Activated CD4-positive, alpha-beta T cell treated with anti-CD3 and anti-CD28 coated beads for 1 hour (primary cell): ENCODE measurements around the gene VIPR2.
"Not testable (repeated sequence)": the region's sequence is repeated elsewhere in the genome, so short reads cannot be mapped to it uniquely, and the experiment has no call there.

Experiments
- DNase-seq: peaks from one replicate; pipeline ENCODE4 v3.0.0-alpha.2; 2020

Gene VIPR2

DNA sequence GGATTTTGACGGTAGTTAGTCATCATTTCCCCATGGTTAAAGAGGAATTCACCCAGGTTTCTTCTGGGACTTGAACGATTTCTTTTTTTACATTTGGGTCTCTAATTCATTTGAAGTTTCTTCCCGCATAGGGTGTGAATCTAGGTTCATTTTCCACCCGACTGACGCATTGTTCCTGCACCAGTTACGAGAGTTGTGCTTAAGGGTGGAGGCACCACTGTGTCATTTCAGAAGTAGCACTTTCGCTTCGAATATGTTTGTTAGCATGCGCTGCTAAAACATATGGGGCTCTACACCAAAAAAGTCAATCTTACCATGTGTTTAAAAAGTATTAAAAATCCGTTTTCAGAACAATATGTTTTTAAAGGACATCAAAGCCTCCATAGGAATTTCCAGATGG is 140.3 kb downstream of the VIPR2 start:
- no peak for DNase-seq

DNA sequence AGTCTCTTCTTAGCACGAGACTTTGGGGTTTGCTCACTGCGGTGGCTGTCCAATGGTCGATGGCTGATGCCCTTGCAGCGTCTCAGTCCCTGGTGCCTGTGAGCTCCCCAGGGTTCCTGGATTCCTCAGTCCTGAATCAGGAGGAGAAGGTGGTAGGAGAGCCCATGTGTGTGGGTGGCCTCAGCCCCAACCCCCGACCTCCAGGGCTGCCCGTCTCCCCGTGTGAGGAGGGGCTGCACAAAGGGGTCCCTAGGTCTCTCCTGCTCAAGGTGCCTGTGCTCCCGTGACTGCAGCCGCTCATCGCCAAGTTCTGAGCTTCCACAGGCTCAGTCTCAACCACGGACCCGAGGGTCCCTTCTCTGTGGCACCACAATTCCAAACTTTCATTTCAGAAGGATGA is 142.9 kb downstream of the VIPR2 start:
- no peak for DNase-seq

DNA sequence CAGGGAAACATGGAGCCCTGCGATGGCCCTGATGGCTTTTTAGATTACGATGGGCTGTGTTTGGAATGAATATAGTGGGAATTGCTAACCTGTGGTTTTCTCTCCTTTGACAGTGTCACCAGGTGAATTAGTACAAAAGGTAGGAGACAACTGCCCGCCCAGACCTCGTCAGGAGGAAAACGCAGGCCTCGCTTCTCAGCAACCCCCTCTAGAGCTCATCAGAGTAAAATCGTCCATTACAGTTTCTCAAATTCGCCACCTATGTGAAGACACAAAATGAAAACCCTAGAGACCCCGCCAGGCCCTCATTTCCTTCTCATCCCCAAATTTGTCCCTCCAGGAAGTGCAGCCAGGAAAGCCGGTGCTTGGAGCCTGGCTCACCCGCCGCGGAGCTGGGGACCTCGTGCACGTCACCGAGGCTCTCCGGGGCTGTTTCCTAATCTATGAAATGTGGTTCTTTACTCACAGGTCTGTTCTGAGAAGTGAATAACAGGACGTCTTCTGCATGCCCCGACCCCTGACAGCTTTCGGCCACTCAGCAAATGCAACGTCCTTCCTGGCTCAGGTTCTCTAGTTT is 143.7 kb downstream of the VIPR2 start:
- DNase-seq, result no peak

DNA sequence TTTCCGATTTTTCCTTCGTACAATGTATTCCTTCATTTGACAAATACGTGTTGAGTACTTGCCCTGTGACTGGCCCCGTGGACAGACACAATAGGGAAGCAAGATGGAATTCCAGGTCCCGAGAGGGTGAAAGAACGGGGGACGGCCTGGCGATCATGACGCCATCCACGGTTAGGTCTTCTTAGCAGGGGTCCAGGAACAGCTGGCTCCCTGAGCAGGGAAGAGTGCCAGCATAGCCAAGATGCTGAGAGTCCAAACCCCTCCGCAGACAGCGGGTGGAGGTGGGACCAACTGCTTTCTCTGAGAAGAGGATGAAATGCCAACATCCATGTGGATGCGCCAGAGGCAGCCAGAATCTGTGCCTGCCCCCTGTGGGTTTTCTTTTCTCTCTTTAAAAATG is 144.6 kb downstream of the VIPR2 start:
- DNase-seq, result no peak

DNA sequence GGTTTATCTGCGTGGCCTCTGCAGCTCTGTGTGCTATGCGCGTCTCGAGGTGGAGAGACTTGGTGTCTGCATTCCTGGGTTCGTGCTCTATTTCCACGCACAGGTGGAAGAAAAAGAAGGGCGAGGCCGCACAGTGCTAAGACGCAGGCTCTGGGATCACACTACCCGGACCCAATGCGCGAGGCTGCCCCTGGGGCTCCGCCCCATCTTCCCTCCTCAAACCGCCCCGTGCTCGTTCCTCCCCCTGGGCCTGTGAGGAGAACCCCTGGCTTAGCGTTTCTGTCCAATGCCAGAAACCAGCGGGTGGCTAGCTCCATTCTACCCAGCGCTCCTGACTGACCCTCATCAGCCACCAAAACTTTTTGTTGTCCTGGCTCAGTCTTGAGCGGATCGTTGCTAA is 145.2 kb downstream of the VIPR2 start:
- no peak for DNase-seq

DNA sequence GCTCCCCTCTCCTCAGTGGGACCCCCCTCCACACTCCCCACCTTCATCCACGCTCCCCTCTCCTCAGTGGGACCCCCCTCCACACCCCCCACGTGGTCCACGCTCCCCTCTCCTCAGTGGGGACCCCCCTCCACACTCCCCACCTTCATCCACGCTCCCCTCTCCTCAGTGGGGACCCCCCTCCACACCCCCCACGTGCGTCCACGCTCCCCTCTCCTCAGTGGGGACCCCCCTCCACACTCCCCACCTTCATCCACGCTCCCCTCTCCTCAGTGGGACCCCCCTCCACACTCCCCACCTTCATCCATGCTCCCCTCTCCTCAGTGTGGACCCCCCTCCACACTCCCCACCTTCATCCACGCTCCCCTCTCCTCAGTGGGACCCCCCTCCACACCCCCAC is 146.4 kb downstream of the VIPR2 start:
- not testable (repeated sequence) for DNase-seq

DNA sequence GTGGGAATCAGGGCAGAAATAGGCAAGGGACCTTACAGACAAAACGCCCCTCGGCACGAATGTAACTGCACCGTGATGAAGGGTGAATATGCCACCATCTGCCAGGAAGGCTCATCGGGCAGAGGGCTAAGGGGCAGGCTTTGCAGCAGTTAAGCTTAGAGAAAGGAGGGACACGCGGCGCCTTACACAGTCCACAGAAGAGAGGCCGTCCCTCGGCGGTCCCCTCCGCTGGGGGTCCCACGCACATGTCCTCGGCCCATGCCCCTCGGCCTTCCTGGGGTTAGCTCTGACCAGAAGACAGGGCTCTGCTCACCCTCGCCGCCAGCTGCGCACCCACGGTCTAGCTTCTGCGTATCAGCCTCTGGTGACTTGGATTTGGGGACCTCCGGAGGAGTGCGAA is 147.2 kb downstream of the VIPR2 start:
- DNase-seq, result no peak

DNA sequence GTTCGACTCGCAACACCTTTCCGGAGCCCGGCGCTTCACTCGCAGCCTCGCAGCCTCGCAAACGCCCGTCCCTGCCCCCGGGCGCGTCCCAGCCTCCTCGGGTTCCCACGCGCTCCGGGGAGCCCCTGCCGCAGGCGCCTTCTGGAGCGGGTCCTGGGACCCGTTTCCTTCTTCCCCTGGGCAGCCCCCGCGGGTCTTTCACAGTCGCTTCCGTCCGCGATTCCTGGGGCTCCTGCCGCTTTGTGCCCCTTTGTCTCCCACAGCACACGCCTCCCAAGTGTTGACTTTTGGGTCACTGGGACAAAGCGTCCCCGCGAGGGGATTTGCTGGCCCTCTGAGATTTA is 147.6 kb downstream of the VIPR2 start:
- DNase-seq, result no peak

DNA sequence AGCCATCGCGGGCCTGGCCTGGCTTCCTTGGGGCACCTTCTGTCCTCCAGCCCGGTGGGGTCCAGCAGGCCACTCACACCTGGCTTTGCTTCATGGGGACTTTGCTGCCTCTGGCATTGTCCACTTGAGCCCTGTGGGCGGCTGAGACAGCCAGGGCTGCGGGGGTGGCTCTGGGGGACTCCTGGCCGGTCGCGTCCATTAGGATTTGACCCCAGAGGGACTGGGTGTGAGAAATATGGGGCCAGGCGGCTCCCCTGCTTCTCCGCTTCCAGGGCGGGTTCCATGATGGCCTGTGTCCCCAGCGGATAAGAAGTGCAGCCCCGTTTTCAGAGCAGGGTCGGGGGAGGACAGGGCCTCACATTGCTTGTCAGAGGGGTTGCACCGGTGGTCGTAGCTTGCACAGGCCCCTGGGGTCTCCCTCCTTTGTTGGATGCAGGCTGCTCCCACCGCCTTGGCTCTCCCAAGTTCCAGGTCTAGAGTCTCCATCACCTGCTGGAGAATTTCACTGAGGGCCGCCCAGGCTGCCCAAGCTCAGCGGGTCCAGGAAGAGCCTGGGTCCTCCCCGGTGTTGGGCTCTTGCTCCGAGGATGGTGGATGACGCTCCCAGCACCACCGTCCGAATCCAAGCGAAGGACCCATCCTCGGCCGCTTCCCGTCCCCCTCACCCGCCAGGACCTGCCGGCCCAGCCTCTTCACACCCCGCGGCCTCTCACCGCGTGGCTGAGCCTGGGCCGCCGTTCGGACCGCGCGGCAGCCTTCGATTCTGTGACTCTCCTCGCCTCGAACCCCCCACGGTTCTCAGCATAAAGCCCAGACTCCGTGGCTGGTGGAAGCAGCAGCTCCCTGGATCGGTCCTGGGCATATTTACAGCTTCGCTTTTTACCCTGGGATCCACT is 148.2 kb downstream of the VIPR2 start:
- DNase-seq, result no peak

DNA sequence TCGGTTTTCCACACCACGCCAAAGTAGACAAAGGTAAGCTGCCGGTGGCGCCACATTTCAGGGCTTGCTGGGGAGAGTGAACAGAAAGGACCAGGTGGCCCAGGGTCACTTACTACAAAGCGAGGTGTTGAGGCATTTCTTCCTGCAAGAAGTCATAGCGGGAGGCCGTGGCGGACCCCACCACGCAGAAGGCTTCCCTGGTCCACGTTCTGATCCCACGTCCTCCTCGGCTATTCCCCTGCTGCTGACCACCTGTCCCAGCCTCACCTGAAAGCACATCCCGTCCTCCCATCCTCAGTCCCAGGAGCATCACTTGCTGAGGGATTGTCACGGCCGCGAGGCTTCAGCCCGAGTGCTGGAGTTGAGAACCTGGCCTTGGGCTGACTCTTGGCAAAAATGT is 149.2 kb downstream of the VIPR2 start:
- no peak for DNase-seq

DNA sequence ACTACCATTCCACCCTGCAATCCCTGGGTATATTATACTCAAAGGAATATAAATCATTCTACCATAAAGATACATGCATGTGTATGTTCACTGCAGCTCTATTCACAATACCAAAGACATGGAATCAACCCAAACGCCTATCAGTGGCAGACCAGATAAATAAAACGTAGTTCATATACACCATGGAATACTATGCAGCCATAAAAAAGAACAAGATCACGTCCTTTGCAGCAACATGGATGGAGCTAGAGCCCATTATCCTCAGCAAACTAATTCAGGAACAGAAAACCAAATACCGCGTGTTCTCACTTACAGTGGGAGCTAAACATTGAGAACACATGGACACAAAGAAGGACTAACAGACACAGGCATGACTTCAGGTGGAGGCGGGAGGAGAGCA is 150.0 kb downstream of the VIPR2 start:
- no peak for DNase-seq

DNA sequence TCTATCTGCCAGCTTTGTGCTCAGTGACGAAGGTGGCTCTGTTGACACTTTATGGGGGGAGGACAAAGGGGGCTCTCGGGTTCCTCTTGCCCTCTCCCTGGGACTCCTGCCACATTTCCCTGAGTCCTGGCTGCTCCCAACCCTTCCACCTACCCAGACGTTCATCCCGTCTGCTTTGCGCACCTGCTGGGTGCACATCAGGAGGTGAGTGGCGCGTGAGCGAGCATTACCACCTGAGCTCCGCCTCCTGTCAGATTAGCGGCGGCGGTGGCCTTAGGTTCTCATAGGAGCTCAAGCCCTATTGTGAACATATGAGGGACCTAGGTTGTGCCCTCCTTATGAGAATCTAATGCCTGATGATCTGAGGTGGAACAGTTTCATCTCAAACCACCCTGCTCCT is 151.1 kb downstream of the VIPR2 start:
- no peak for DNase-seq

DNA sequence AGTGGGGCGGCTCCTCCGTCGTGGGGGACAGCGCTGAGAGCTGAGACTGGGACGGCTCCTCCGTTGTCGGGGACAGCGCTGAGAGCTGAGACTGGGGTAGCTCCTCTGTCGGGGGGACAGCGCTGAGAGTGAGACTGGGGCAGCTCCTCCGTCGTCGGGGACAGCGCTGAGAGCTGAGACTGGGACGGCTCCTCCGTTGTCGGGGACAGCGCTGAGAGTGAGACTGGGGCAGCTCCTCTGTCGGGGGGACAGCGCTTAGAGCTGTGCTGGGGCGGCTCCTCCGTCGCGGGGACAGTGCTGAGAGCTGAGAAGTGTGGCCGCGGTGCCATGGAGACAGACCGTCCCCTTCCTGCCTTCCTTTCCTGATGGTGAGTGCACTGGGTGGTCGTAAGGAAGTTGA is 151.9 kb downstream of the VIPR2 start:
- DNase-seq, result no peak

DNA sequence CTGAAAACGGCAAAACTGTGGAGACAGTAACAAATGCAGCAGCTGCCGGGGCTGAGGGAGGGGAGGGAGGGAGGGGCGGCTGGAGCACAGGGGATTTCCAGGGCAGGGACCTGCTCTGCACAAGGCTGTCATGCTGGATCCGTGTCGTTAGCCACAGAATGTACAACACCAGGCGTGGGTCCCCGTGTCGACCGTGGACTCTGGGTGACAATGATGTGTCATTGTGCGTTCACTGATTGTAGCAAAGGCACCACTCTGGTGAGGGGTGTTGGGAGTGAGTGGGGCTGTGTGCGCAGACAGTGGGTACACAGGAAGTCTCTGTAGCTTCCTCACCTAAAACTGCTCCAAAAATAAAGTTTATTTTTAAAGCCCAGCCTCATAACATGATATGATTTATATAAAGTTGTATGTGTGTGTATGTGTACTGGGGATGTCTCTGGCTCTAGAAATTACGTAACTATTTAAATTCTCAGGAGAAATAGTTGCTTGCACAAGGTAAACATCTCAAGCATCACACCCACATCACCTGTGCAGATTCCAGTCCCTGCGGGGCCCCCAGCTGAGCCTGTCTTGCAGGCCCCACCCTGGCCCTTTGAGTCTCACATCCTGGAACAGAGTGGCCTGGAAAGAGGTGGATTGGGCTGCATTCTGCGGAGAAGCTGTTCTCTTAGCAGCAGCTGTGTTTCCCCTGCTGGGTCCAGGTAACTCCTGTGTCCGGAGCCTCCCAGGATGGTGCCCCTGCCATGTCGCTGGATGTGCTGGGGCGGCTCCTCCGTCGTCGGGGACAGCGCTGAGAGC is 152.6 kb downstream of the VIPR2 start:
- no peak for DNase-seq

DNA sequence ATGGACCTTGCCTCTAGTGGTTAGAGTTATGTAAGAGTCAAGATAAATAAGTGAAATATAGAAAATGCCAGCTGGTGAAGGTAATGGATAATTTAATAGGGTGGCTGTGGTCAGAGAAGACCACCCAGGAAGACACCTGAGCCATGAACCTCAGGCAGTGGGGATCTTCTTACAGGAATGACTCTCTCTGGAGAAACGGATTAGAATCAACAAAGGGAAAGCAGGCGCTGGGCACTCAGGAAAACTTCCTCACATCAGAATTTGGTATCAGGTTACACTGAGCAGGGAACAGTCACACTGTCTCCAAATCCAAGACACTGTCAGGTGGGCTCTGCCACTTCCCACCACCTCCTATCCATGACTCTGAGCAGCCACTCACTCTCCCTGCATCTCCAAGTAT is 155.7 kb downstream of the VIPR2 start:
- DNase-seq, result no peak

DNA sequence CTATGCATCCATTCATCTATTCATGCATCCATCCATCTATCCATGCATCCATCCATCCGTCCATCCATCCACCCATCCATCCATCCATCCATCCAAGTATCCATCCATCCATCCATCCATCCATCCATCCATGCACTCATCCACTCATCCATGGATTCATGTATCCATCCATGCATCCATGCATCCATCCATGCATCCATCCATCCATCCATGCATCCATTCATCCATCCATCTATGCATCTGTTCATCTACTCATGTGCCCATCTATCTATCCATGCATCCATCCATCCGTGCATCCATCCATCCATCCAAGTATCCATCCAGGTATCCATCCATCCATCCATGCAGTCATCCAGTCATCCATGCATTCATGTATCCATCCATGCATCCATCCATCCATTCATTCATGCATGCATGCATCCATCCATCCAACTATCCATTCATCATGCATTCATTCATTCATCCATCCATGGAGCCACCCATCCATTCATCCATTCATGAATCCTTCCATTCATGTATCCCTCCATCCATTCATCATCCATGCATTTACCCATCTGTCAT is 156.3 kb downstream of the VIPR2 start:
- DNase-seq, result no peak

DNA sequence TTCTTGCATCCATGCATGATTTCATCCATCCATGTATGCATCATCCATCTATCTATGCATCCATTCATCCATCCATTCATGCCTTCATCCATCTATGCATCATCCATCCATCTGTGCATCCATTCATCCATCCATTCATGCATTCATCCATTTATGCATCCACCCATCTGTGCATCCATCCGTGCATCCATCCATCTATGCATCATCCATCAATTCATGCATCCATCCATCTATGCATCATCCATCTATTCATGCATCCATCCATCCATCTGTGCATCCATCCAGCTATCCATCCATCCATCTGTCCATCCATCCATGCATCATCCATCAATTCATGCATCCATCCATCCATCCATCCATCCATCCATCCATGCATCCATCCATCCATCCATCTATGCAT is 157.0 kb downstream of the VIPR2 start:
- no peak for DNase-seq

DNA sequence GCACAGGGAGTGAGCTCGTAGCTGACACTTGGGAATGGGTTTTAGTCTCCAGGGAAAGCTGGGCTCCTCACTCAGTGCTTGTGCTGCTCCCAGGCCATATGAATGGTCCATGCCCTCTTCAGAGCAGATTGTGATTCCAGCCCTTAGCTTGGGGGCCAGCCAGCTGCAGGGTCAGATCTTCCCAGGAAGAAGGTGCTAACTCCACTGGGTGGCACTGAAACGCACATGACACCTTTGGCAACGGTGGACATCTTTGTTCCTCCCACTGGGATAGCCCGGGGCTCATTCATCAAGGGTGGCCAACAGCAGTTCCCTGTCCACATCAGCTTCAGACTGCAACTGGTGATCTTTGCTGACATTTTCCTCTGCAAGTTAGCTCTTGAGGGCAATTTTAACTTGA is 159.1 kb downstream of the VIPR2 start:
- DNase-seq, result no peak

DNA sequence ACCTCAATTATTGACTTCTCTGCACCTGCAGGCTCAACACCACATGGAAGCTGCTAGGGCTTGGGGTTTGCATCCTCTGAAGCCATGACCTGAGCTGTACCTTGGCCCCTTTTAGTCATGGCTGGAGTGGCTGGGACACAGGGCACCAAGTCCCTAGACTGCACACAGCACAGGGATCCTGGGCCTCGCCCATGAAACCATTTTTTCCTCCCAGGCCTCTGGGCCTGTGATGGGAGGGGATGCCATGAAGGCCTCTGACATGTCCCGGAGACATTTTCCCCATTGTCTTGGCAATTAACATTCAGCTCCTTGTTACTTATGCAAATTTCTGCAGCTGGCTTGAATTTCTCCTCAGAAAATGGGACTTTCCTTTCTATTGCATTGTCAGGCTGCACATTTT is 160.7 kb downstream of the VIPR2 start:
- not testable (repeated sequence) for DNase-seq

DNA sequence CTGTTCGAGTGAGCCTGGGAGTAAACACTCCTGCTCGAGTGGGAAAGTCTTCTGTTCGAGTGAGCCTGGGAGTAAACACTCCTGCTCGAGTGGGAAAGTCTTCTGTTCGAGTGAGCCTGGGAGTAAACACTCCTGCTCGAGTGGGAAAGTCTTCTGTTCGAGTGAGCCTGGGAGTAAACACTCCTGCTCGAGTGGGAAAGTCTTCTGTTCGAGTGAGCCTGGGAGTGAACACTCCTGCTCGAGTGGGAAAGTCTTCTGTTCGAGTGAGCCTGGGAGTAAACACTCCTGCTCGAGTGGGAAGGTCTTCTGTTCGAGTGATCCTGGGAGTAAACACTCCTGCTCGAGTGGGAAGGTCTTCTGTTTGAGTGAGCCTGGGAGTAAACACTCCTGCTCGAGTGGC is 162.6 kb downstream of the VIPR2 start:
- not testable (repeated sequence) for DNase-seq

DNA sequence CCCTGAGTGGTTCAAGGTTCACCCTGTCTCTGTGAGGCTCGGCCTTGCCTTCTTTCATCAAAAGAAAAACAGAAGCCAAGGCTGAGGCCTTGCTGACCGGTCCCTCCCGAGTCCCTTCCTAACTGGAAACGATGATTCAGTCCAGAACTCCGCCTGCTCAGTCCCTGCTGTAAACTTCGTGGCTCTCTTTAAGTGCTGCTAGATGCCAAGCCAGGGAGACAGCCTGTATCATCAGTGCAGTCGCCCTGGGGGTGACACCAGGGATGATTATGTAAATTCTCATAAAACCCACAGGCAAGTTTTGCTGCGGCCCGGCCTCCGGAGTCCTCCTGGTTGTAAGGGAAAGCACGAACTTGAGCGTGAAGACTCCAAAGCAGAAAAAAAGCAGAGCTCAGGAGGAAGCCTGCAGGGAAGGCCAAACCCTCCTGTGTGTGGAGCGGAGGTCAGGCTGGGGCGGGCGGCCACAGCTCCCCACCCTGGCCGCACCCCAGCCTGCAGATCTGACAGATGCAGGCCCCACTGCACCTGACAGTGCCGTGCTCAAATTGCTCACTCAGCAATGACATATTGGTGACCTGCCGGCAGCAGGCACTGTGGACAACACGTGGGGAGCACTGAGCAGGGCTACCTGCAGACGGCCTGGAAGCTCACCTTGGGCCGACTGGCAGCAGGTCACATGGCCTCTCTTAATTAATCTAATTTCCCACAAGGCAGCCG is 164.9 kb downstream of the VIPR2 start:
- DNase-seq, result no peak

DNA sequence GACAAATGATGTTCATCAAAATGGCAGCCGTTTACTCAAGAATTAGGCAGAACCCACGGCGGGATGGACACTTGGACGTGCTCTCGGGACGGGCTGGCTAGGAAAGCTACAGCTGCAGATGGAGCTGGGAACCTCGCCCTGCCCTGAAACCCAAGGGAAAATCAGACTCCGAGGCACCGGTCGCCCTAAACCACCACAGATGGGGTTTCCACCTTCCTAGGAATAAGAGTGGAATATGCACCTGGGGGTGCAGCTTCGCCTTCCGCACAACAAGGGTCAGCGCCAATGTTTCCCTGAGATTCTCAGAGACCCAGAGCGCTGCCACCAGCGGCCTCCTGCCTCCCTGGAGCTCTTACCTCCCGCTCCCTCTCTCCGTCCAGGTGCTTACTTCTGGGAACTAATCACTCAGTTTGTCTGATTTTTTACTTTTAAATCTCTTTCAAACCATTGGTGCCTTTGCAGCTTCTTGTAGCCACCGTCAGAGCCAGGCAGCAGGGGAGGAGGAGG is 165.6 kb downstream of the VIPR2 start:
- no peak for DNase-seq
